ENCODE measurements around the gene PDGFRA. TPM values are rescaled to one million over a fixed set of nuclear protein-coding genes. Genes with fewer than 3 reads are reported as not detected.

Gene PDGFRA
- total RNA-seq, 4 donors from 2014 or later = 92.2 to 164 (median 130) TPM

DNA sequence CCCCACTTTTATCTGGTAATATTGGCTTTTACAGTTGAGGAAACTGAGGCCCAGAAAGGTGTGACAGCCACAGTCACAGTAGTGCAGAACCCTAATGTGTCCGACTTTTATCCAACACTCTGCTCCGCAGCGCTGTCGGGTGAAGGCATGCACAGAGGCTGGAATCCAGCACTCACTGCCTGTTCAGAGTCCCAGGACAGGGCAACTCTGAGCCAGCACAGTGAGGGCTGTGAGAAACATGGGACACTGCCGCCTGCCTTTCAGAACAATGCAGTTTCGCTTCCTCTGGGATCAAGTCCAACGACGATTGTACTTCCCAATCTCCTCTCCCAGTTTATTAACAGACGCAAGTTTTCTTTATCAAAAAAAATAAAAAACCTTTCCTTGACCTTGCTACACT is 41.9 kb upstream of the PDGFRA start:
- Histone ChIP-seq H3K36me3 (no peaks in the 10 kb centered on the region), H3K9me3 (no peaks in the 10 kb centered on the region), H3K27me3 (peaks cover 4% of the 10 kb centered on the region), H3K4me1 (no peaks in the 10 kb centered on the region), H3K4me3 (no peak overlapping the region), H3K27ac (no peak overlapping the region)
- TF ChIP-seq POLR2AphosphoS5 (IDR thresholded peaks at IDR 0.05) = no peak
- no peak for TF ChIP-seq CTCF (IDR thresholded peaks at IDR 0.05)
- no peak for TF ChIP-seq EP300 (IDR thresholded peaks at IDR 0.05)
- TF ChIP-seq POLR2A (IDR thresholded peaks at IDR 0.05) = no peak
- no peak for ATAC-seq
- 55 to 79% methylated on average over 5 of the region's 9 CpGs for WGBS, 2 donors (ENCODE audit: low coverage in 1 of 2)

- Histone ChIP-seq H3K9me3 (no peaks in the 10 kb centered on the region), H3K27ac (no peak overlapping the region), H3K4me1 (no peaks in the 10 kb centered on the region), H3K36me3 (no peaks in the 10 kb centered on the region), H3K27me3 (peaks cover 8% of the 10 kb centered on the region), H3K4me3 (no peak overlapping the region)
- TF ChIP-seq POLR2A (IDR thresholded peaks at IDR 0.05) (no peak), POLR2AphosphoS5 (IDR thresholded peaks at IDR 0.05) (no peak), CTCF (IDR thresholded peaks at IDR 0.05) (no peak), EP300 (IDR thresholded peaks at IDR 0.05) (no peak)
- WGBS, 2 donors (ENCODE audit: low coverage in 1 of 2) = 8 to 9% methylated on average over 1 of the region's 2 CpGs
- no peak for ATAC-seq
Observed at GRCh38 chr4:54189140-54189539, 40.0 kb upstream of the PDGFRA start.

DNA sequence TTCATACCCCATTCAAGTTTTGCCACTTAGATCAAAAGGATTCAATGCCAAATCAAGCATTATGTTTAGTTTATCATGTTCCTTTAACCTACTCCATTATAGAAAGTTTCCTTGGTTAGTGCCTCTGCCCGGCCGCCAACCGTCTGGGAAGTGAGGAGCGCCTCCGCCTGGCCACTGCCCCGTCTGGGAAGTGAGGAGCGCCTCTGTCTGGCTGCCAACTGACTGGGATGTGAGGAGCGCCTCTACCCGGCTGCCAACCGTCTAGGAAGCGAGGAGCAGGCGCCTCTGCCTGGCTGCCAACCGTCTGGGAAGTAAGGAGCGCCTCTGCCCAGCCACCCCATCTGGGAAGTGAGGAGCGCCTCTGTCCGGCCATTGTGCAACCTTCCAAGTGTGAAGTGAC is 36.3 kb upstream of the PDGFRA start:
- Histone ChIP-seq H3K9me3 (no peaks in the 10 kb centered on the region), H3K36me3 (no peaks in the 10 kb centered on the region), H3K27me3 (peaks cover 4% of the 10 kb centered on the region), H3K4me1 (peaks cover 0 to 4% (median 0%) of the 10 kb centered on the region in 3 donors), H3K27ac (no peak overlapping the region), H3K4me3 (no peak overlapping the region)
- TF ChIP-seq POLR2AphosphoS5 (IDR thresholded peaks at IDR 0.05) (no peak), POLR2A (IDR thresholded peaks at IDR 0.05) (no peak), CTCF (IDR thresholded peaks at IDR 0.05) (no peak), EP300 (IDR thresholded peaks at IDR 0.05) (no peak)
- WGBS, 2 donors (ENCODE audit: low coverage in 1 of 2) = 70 to 87% methylated on average over 2 to 6 of the region's 16 CpGs
- ATAC-seq = no peak

- Histone ChIP-seq H3K9me3 (no peaks in the 10 kb centered on the region), H3K36me3 (no peaks in the 10 kb centered on the region), H3K27ac (no peak overlapping the region), H3K4me1 (peaks cover 0 to 7% (median 0%) of the 10 kb centered on the region in 3 donors), H3K27me3 (no peaks in the 10 kb centered on the region), H3K4me3 (no peak overlapping the region)
- 43 to 58% methylated on average over 2 of the region's 2 CpGs for WGBS, 2 donors (ENCODE audit: low coverage in 1 of 2)
- no peak for TF ChIP-seq CTCF (IDR thresholded peaks at IDR 0.05)
- TF ChIP-seq EP300 (IDR thresholded peaks at IDR 0.05) = no peak
- TF ChIP-seq POLR2A (IDR thresholded peaks at IDR 0.05) = no peak
- no peak for TF ChIP-seq POLR2AphosphoS5 (IDR thresholded peaks at IDR 0.05)
- no peak for ATAC-seq
Observed at GRCh38 chr4:54197926-54198325, 31.2 kb upstream of the PDGFRA start.

- H3K27ac ChIP-seq = no peak overlapping the region
- ATAC-seq = no peak
- H3K9me3 ChIP-seq = no peaks in the 10 kb centered on the region
- peaks cover 0 to 7% (median 0%) of the 10 kb centered on the region in 3 donors for H3K4me1 ChIP-seq
- no peaks in the 10 kb centered on the region for H3K36me3 ChIP-seq
- no peak for TF ChIP-seq POLR2A (IDR thresholded peaks at IDR 0.05)
- no peak overlapping the region for H3K4me3 ChIP-seq
- H3K27me3 ChIP-seq = no peaks in the 10 kb centered on the region
- 74 to 96% methylated on average over 3 to 4 of the region's 5 CpGs for WGBS, 2 donors (ENCODE audit: low coverage in 1 of 2)
Observed at GRCh38 chr4:54199919-54200318, 29.2 kb upstream of the PDGFRA start.
